DND-41 (cell line): ENCODE data around the gene TSPAN11.

ENCODE experiments used
- ATAC-seq: fragments of 200-7000 bp; cut with Tn5 transposase; 3 replicates; pipeline ENCODE4 v1.9.1; 2021; ENCODE audit warnings: low read depth; ENCODE audit not compliant: insufficient read depth
- DNase-seq: peaks from one replicate; pipeline ENCODE4 v3.0.0-alpha.2; 2020
- H2AFZ ChIP-seq: 2 replicates; pipeline ENCODE4 v1.6.0; 2012; ENCODE audit warnings: low read depth, low read length
- H3K27ac ChIP-seq: 2 replicates; pipeline ENCODE4 v1.5.1; 2012; ENCODE audit warnings: low read length, inconsistent platforms
- H3K27me3 ChIP-seq: fragments of 200-600 bp; sonication (generic); 2 replicates; pipeline ENCODE4 v1.6.0; 2012; ENCODE audit warnings: low read length, mild to moderate bottlenecking, inconsistent platforms; ENCODE audit not compliant: insufficient read depth, poor library complexity
- H3K36me3 ChIP-seq: 2 replicates; pipeline ENCODE4 v1.5.1; 2012; ENCODE audit warnings: low read length, inconsistent platforms; ENCODE audit not compliant: insufficient read depth
- H3K4me1 ChIP-seq: 2 replicates; pipeline ENCODE4 v1.5.1; 2012; ENCODE audit warnings: mild to moderate bottlenecking, low read length; ENCODE audit not compliant: insufficient read depth
- H3K4me2 ChIP-seq: 2 replicates; pipeline ENCODE4 v1.6.0; 2012; ENCODE audit warnings: mild to moderate bottlenecking, moderate library complexity, low read length, inconsistent platforms; ENCODE audit not compliant: insufficient read depth
- H3K4me3 ChIP-seq, 2 experiments: fragments of 200-600 bp in 1 of 2; shearing (Covaris generic) in 1 of 2; 2 replicates each; pipeline ENCODE4 v1.5.1; 2012 to 2016; ENCODE audit warnings: inconsistent platforms in 2 of 2, low read length in 2 of 2, mild to moderate bottlenecking in 2 of 2, low read depth in 1 of 2, moderate library complexity in 1 of 2
- H3K79me2 ChIP-seq: 2 replicates; pipeline ENCODE4 v1.6.0; 2012; ENCODE audit warnings: low read length, inconsistent platforms; ENCODE audit not compliant: insufficient read depth
- H3K9ac ChIP-seq: 2 replicates; pipeline ENCODE4 v1.6.0; 2012; ENCODE audit warnings: low read depth, mild to moderate bottlenecking, inconsistent platforms, low read length, moderate library complexity
- H3K9me3 ChIP-seq: 2 replicates; pipeline ENCODE4 v1.5.1; 2012; ENCODE audit warnings: low read length, moderate library complexity, mild to moderate bottlenecking, inconsistent platforms; ENCODE audit not compliant: insufficient read depth, severe bottlenecking
- H4K20me1 ChIP-seq: 2 replicates; pipeline ENCODE4 v1.6.0; 2012; ENCODE audit warnings: low read length; ENCODE audit not compliant: insufficient read depth
- EZH2 ChIP-seq: IDR thresholded peaks from 3 replicates; pipeline ENCODE4 v1.6.1; 2012; ENCODE audit warnings: borderline replicate concordance, low read depth, mild to moderate bottlenecking, moderate library complexity, low read length, inconsistent platforms; ENCODE audit not compliant: severe bottlenecking
- TF ChIP-seq, protein P1 (sequence below): IDR thresholded peaks from 2 replicates; pipeline ENCODE4 v1.5.1; 2012; ENCODE audit warnings: borderline replicate concordance, low read length, moderate library complexity, mild to moderate bottlenecking; ENCODE audit not compliant: poor library complexity, severe bottlenecking; ENCODE audit errors: extremely low read depth

Gene TSPAN11

DNA sequence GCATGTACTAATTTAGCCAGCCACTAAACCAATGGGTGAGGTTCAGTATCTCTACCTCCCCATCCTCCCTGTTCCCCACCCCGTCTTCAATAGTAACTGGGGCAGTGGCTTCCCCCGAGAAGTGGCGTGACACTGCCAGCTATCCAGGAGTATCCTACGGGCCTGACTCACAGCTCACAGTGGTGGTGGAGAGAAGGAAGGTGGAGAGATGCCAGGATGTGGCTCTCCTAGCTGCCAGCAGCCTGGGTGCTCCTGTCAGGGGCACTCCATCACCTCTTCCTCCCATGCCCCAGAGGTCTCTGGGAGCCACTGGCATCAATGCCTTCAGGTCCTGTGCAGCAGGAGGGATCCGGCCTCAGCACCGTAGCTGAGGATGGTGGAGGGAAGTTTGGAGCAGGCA, 49.0 kb downstream of the TSPAN11 start:
- no peak for DNase-seq
- no peaks in the 10 kb centered on the region for H3K9me3 ChIP-seq
- no peak overlapping the region for H3K27ac ChIP-seq
- TF ChIP-seq, protein P1, sequence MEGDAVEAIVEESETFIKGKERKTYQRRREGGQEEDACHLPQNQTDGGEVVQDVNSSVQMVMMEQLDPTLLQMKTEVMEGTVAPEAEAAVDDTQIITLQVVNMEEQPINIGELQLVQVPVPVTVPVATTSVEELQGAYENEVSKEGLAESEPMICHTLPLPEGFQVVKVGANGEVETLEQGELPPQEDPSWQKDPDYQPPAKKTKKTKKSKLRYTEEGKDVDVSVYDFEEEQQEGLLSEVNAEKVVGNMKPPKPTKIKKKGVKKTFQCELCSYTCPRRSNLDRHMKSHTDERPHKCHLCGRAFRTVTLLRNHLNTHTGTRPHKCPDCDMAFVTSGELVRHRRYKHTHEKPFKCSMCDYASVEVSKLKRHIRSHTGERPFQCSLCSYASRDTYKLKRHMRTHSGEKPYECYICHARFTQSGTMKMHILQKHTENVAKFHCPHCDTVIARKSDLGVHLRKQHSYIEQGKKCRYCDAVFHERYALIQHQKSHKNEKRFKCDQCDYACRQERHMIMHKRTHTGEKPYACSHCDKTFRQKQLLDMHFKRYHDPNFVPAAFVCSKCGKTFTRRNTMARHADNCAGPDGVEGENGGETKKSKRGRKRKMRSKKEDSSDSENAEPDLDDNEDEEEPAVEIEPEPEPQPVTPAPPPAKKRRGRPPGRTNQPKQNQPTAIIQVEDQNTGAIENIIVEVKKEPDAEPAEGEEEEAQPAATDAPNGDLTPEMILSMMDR = no peak
- no peak for TF ChIP-seq EZH2
- no peak overlapping the region for H3K9ac ChIP-seq
- H3K4me3 ChIP-seq = no peak overlapping the region
- no peak overlapping the region for H2AFZ ChIP-seq
- H3K4me1 ChIP-seq = no peaks in the 10 kb centered on the region
- no peak for ATAC-seq
- no peaks in the 10 kb centered on the region for H3K27me3 ChIP-seq
- H3K4me2 ChIP-seq = no peak overlapping the region
- no peaks in the 10 kb centered on the region for H4K20me1 ChIP-seq
- no peaks in the 10 kb centered on the region for H3K79me2 ChIP-seq
- no peaks in the 10 kb centered on the region for H3K36me3 ChIP-seq

DNA sequence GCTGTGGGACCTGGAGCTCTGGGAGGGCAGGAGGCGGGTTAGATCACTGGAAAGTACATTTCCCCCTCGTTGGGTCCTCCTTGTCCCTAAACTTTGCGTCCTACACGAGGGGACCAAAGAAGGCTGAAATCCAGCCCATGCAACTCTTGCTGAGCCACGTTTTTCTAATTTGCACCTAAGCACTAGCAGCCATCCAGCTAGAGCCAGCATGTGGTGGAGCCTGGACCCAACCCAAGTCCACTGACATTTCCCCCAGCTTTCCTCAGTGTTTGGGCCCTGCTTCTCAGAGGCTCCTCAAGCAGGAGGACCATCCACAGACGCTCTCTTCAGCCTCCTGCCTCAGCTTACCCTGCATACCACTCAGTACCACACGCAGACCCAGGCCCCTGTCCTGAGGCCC, 49.7 kb downstream of the TSPAN11 start:
- TF ChIP-seq, protein P1 = no peak
- TF ChIP-seq EZH2 = no peak
- Histone ChIP-seq H3K79me2 (no peaks in the 10 kb centered on the region), H3K9me3 (no peaks in the 10 kb centered on the region), H3K9ac (no peak overlapping the region), H3K27ac (no peak overlapping the region), H2AFZ (no peak overlapping the region), H3K4me2 (no peak overlapping the region), H3K27me3 (no peaks in the 10 kb centered on the region), H3K4me3 (no peak overlapping the region), H3K4me1 (no peaks in the 10 kb centered on the region), H3K36me3 (no peaks in the 10 kb centered on the region), H4K20me1 (no peaks in the 10 kb centered on the region)
- DNase-seq (no peak), ATAC-seq (no peak)

GRCh38 chr12:30977124-30977523, 50.6 kb downstream of the TSPAN11 start:
- Histone ChIP-seq H3K36me3 (no peaks in the 10 kb centered on the region), H4K20me1 (no peaks in the 10 kb centered on the region; the same call in 1 of the 2 replicates), H3K27ac (no peak overlapping the region), H3K27me3 (no peaks in the 10 kb centered on the region), H3K9ac (no peak overlapping the region), H3K4me1 (no peaks in the 10 kb centered on the region), H2AFZ (no peak overlapping the region), H3K9me3 (no peaks in the 10 kb centered on the region), H3K4me2 (no peak overlapping the region), H3K79me2 (no peaks in the 10 kb centered on the region), H3K4me3 (no peak overlapping the region)
- ATAC-seq (no peak), DNase-seq (no peak)
- TF ChIP-seq, protein P1 = no peak
- no peak for TF ChIP-seq EZH2
